NOMO-1 treated with dmso at 0.1 percent for 144 hours (cell line): ENCODE measurements around the gene NT5C2.
"Not testable (repeated sequence)": the region's sequence is repeated elsewhere in the genome, so short reads cannot be mapped to it uniquely, and the experiment has no call there.

Experiments
- DNase-seq: peaks from one replicate; lab custom pipeline; 2025; ENCODE audit not compliant: unreplicated experiment; lab: John Stamatoyannopoulos, UW

NT5C2 gene

GRCh38 chr10:103095005-103095404, 98.1 kb downstream of the NT5C2 start:
- no peak for DNase-seq

- DNase-seq, result no peak
Measured at GRCh38 chr10:103090911-103091310, 102.2 kb downstream of the NT5C2 start.

GRCh38 chr10:103089493-103089892, 103.6 kb downstream of the NT5C2 start:
- no peak for DNase-seq

GRCh38 chr10:103086799-103087198, 106.3 kb downstream of the NT5C2 start:
- no peak for DNase-seq

- no peak for DNase-seq
Measured at GRCh38 chr10:103086261-103086660, 106.8 kb downstream of the NT5C2 start.

- DNase-seq, result no peak
Measured at GRCh38 chr10:103083977-103084320, 109.1 kb downstream of the NT5C2 start.

- DNase-seq, result no peak
Measured at GRCh38 chr10:103083266-103083976, 109.7 kb downstream of the NT5C2 start.

- DNase-seq, result no peak
Measured at GRCh38 chr10:103082683-103083082, 110.4 kb downstream of the NT5C2 start.

GRCh38 chr10:103080891-103081581, 112.0 kb downstream of the NT5C2 start:
- DNase-seq, result no peak

- no peak for DNase-seq
Measured at GRCh38 chr10:103079946-103080345, 113.1 kb downstream of the NT5C2 start.

GRCh38 chr10:103079100-103079499, 114.0 kb downstream of the NT5C2 start:
- no peak for DNase-seq

GRCh38 chr10:103078676-103079075, 114.4 kb downstream of the NT5C2 start:
- DNase-seq, result no peak

- DNase-seq, result no peak
Measured at GRCh38 chr10:103078309-103078615, 114.8 kb downstream of the NT5C2 start.

GRCh38 chr10:103077491-103078308, 115.4 kb downstream of the NT5C2 start:
- DNase-seq, result no peak

- no peak for DNase-seq
Measured at GRCh38 chr10:103077020-103077419, 116.1 kb downstream of the NT5C2 start.

GRCh38 chr10:103072891-103073290, 120.2 kb downstream of the NT5C2 start:
- no peak for DNase-seq

GRCh38 chr10:103072276-103072675, 120.8 kb downstream of the NT5C2 start:
- no peak for DNase-seq

- DNase-seq, result no peak
Measured at GRCh38 chr10:103069453-103070331, 123.4 kb downstream of the NT5C2 start.

GRCh38 chr10:103067956-103068355, 125.1 kb downstream of the NT5C2 start:
- no peak for DNase-seq

- DNase-seq, result peak; percentile 15
Measured at GRCh38 chr10:103067484-103067883, 125.6 kb downstream of the NT5C2 start.

GRCh38 chr10:103067099-103067477, 126.0 kb downstream of the NT5C2 start:
- DNase-seq, result not testable (repeated sequence)
